ENCODE data around the gene PTPRG. TPM values are rescaled to one million over a fixed set of nuclear protein-coding genes. Genes with fewer than 3 reads are reported as not detected.

The PTPRG gene
- total and polyA plus RNA-seq, 2 donors (not counting 3 experiments of a cell fraction or from before 2014, with no cell fraction given), result 8.9 to 39.1 TPM

GRCh38 chr3:62236016-62236415 lies 674.6 kb downstream of the PTPRG start:
- ChIA-PET POLR2A (no interaction called here), CTCF (no interaction called here)
- Histone ChIP-seq H3K27me3 (ENCODE audit: control insufficient read depth in 2 of 2, insufficient read depth in 2 of 2, low read length in 2 of 2) (no peaks in the 10 kb centered on the region), H2AFZ (ENCODE audit: low read depth, low read length) (no peak overlapping the region), H3K36me3 (ENCODE audit: control insufficient read depth in 2 of 2, extremely low read depth in 1 of 2, insufficient read depth in 2 of 2, low read length in 2 of 2) (no peaks in the 10 kb centered on the region), H3K4me3 (replicated peaks in 1 of 3; ENCODE audit: insufficient read depth in 1 of 3, low read depth in 1 of 3, low read length in 3 of 3) (no peak overlapping the region), H3K9ac (replicated peaks; ENCODE audit: extremely low read depth, insufficient read depth, low read length) (no peak overlapping the region), H3K9me3 (replicated peaks; ENCODE audit: control insufficient read depth, insufficient read depth, low read length) (no peaks in the 10 kb centered on the region), H3K79me2 (ENCODE audit: control insufficient read depth, insufficient read depth, low read length) (no peaks in the 10 kb centered on the region), H3K27ac (ENCODE audit: insufficient read depth, low read depth, low read length) (no peak overlapping the region), H3K4me1 (ENCODE audit: control insufficient read depth, extremely low read depth, insufficient read depth, low read length) (no peaks in the 10 kb centered on the region), H4K20me1 (replicated peaks; ENCODE audit: control insufficient read depth, extremely low read depth, insufficient read depth, low read length) (no peaks in the 10 kb centered on the region), H3K9me1 (replicated peaks; ENCODE audit: control insufficient read depth, extremely low read depth, insufficient read depth, low read length) (no peaks in the 10 kb centered on the region), H3K4me2 (ENCODE audit: insufficient read depth, low read length) (no peak overlapping the region)
- TF ChIP-seq FOS (IDR thresholded peaks at IDR 0.05; ENCODE audit: borderline replicate concordance, insufficient read depth, low read length) (no peak), MYC (IDR thresholded peaks at IDR 0.05; ENCODE audit: low read depth, low read length) (no peak), CTCF (IDR thresholded peaks at IDR 0.05; ENCODE audit: extremely low read depth in 1 of 2, insufficient read depth in 1 of 2, low read depth in 1 of 2, low read length in 2 of 2) (no peak), MAX (IDR thresholded peaks at IDR 0.05; ENCODE audit: insufficient read depth, insufficient read length) (no peak), GATA2 (IDR thresholded peaks at IDR 0.05; ENCODE audit: insufficient read depth, insufficient read length, low read depth, low read length) (no peak), POLR2A (IDR thresholded peaks at IDR 0.05; ENCODE audit: low read depth, low read length) (no peak), EZH2 (IDR thresholded peaks at IDR 0.05; ENCODE audit: borderline replicate concordance, low read depth, low read length, severe bottlenecking) (no peak)
- BruUV-seq (replicated peaks), result no TSS peak
- dilution Hi-C loops (cut with MboI; ENCODE audit: extremely low pct_ligation_motif_present, low sequenced_read_pairs), result no loop called here
- FAIRE-seq (no peak), DNase-seq (ENCODE audit: low read depth, low spot score) (no peak)
- intact Hi-C loops (cut with micrococcal nuclease), result no loop called here
